NCI-H226 (cell line): ENCODE measurements around the gene TDRD9.
"Not testable (repeated sequence)": the region's sequence is repeated elsewhere in the genome, so short reads cannot be mapped to it uniquely, and the experiment has no call there.

ENCODE experiments used
- DNase-seq: peaks from one replicate; pipeline ENCODE4 v3.0.0-alpha.2; 2015

The TDRD9 gene

DNA sequence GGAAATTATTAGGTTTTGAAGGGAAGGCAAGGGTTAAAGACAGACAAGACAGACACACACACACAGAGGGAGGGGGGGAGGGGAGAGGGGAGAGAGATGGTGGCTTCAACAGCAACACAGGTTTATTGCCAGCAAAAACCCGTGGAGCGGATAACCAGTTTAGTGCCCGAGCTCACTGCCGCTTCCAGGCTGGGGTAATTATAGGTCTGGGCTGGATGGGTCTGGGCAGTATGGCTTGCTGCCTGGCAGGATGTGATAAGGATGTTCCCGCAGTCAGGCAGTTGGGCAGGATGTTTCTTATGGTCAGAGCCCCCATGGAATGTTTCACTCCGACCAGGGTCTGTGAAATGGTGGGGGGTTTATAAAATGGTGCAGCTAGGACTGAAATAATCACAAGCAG is 4.4 kb upstream of the TDRD9 start:
- no peak for DNase-seq

GRCh38 chr14:103925316-103925715 is 2.9 kb upstream of the TDRD9 start:
- DNase-seq = no peak

- DNase-seq = no peak
Measured at GRCh38 chr14:103927566-103927965, 690 bp upstream of the TDRD9 start.

DNA sequence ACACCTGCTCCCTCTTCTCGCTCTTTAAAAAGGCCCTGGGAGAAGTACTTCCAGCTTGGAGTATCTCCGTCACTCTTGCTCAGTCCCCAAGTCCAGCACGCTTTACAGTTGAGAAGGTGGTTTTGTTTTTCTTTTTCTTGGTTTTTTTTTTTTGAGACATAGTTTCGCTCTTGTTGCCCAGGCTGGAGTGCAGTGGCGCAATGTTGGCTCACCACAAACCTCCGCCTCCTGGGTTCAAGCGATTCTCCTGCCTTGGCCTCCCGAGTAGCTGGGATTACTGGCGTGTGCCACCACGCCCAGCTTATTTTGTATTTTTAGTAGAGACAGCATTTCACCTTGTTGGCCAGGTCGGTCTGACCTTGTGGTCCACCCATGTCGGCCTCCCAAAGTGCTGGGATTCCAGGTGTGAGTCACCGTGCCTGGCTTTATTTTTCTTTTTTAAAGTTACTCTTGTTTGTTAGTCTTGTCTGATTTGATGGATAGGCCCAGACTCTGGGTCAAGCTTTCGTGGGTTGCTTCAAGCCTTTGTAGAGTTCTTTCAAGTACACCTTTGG is 1.9 kb downstream of the TDRD9 start:
- DNase-seq = no peak

GRCh38 chr14:103931422-103931821 is 3.2 kb downstream of the TDRD9 start:
- no peak for DNase-seq

- DNase-seq = no peak
Measured at GRCh38 chr14:103932791-103933490, 4.7 kb downstream of the TDRD9 start.

DNA sequence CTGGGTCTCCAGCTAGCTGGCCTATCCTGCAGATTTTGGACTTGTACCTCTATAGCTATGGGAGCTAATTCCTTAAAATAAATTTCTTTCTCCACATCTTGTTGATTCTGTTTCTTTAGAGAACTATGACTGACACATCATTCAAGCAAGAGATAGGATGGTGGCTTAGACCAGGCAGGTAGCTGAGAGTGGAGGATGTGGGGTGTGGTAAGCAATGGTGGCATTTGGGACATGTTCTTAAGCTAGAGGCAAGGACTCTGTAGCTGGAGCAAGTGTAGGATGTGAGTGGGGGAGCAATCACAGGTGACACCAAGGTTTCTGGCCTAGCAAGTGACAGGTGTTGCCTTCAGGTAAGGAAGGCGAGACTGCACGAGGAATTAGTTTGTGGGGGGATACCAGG is 6.8 kb downstream of the TDRD9 start:
- DNase-seq = no peak

GRCh38 chr14:103941462-103941861 is 13.2 kb downstream of the TDRD9 start:
- DNase-seq = no peak

DNA sequence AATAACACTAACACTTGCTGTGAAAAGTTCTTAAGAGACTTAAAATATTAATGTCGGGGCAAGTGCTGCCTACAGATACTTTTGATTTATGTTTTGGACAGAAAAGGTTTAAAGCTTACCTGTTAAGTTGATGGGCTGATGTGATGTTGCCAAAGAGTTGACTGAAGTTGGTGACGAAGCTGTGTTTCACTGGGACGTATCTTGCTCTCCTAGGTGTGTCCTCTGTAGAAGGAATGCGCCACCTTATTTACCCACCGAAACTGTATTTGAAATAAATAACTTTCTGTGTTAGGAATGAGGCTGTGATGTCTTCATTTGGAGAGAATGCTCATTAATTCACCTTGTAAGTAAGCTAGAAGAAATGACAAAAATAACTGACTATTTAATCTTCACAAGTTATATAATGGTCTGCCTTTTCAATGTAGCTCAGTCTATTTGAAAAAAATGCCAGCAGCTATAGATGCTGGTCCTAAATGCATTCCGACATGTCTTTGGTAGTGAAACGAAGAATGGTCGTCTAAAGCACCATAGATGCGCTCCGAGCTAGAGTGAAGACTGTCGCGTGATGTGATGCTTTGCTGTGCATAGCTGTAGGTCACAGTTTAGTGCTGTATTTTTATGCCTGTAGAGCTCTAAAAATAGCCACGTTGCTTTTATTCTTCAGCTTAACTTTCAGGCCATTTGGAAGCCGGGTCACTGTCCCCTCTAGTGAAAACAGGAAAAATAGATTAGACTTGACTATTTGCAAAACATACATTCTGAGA is 13.9 kb downstream of the TDRD9 start, which contains the start of gene RD3L:
RD3L (minus strand) TSS at position 557 of the 764 bp plus-strand sequence. CDS start 834 bp downstream, outside the sequence.
- DNase-seq = no peak

- DNase-seq = no peak
Measured at GRCh38 chr14:103943673-103944072, 15.4 kb downstream of the TDRD9 start.

DNA sequence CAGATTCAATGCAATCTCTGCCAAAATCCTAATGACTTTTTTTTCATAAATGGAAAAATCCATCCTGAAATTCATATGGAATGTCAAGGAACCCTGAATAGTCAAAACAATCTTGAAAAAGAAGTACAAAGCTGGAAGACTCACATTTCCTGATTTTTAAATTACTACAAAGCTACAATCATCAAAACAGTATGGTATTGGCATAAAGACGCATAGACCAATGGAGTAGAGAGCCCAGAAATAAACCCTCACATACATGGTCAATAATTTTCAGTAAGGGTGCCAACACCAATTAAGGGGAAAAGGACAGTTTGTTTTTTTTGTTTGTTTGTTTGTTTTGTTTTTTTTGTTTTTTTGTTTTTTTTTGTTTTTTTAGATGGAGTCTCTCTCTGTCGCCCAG is 18.7 kb downstream of the TDRD9 start:
- no peak for DNase-seq

GRCh38 chr14:103948442-103948841 is 20.2 kb downstream of the TDRD9 start:
- no peak for DNase-seq

GRCh38 chr14:103949131-103949790 is 21.0 kb downstream of the TDRD9 start:
- no peak for DNase-seq

- no peak for DNase-seq
Measured at GRCh38 chr14:103960457-103961055, 32.3 kb downstream of the TDRD9 start.

GRCh38 chr14:103961928-103962578 is 33.8 kb downstream of the TDRD9 start:
- DNase-seq = no peak

GRCh38 chr14:103966631-103967030 is 38.4 kb downstream of the TDRD9 start:
- no peak for DNase-seq

DNA sequence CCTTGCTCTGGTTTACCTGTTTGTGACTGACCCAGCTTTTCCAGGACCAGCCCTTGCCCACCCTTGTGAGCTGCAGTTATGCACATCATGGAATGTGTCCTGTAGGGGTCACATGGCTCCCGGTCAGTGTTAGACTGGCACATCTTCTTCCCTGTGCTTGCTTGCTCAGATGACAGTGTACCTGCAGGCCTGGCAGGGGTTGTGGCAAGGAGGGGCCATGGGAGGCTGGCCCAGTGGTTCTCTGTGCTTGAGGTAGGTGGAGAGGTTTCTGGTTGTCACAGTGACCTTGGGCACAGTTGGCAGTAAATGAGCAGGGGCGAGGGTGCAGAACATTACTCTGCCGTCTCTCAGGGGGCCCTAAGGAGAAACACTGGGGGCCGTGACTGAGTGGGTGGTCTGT is 41.7 kb downstream of the TDRD9 start:
- no peak for DNase-seq

DNA sequence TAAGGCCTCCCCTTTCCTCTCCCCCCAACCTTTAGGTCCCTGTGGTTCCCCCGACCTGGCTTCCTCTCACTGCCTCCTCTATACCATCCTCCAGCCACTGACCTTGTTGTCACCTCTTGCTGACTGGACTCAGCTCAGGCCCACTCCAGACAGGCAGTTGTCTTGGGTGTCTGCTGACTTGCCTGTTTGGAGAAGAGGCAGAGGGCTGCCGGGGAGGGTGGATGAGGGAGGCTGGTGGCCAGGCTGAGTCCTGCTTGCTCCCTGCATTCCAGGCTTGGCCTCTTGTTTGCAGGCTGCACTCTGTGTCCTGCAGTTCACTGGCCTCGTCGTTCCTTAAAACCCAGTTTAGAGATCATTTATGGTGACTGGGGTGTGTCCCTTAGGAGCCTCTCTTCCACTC is 45.1 kb downstream of the TDRD9 start:
- DNase-seq = no peak

DNA sequence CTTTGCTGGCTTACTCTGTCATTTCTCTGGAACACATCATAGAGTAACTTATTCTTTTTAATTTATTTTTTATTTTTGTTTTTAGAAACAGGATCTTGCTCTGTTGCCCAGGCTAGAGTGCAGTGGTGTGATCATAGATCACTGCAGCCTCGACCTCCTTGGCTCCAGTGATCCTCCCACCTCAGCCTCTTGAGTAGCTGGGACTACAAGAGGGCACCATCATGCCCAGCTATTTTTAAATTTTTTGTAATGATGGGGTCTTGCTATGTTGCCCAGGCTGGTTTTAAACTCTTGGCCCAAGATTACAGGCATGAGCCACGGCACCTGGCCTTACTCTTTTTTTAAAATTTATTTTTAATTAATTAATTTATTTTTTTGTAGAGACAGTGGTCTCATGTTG is 46.3 kb downstream of the TDRD9 start:
- no peak for DNase-seq

- not testable (repeated sequence) for DNase-seq
Measured at GRCh38 chr14:103980623-103981238, 52.5 kb downstream of the TDRD9 start.

- no peak for DNase-seq
Measured at GRCh38 chr14:103984196-103984595, 55.9 kb downstream of the TDRD9 start.

GRCh38 chr14:103989034-103989433 is 60.8 kb downstream of the TDRD9 start:
- no peak for DNase-seq
